GM10266 (cell line): ENCODE measurements around the gene MIPEP.

Source experiments
- DNase-seq: peaks from one replicate; pipeline ENCODE4 v3.0.0; 2012; ENCODE audit errors: extremely low spot score
- CTCF ChIP-seq: IDR thresholded peaks from 2 replicates; pipeline ENCODE4 v1.5.1; 2012; ENCODE audit warnings: mild to moderate bottlenecking, low read depth; ENCODE audit not compliant: control insufficient read depth, insufficient read depth; ENCODE audit errors: missing control alignments

The MIPEP gene

DNA sequence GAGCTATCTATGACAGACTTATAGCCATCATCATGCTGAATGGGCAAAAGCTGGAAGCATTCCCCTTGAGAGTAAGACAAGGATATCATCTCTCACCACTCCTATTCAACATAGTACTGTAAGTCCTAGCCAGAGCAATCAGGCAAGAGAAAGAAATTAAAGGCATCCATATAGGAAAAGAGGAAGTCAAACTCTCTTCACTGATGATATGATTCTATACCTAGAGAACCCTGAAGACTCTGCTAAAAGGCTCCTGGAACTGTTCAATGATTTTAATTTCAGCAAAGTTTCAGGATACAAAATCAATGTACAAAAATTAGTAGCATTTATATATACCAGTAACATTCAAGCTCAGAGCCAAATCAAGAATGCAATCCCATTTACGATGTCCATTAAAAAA lies 29.8 kb upstream of the MIPEP start:
- TF ChIP-seq CTCF: no peak
- DNase-seq: no peak

- no peak for DNase-seq
Measured at GRCh38 chr13:23918208-23918607, 29.0 kb upstream of the MIPEP start.

GRCh38 chr13:23915308-23915707 lies 26.1 kb upstream of the MIPEP start:
- DNase-seq: no peak
- TF ChIP-seq CTCF: no peak

More at GRCh38 chr13:23918208-23918607, 29.0 kb upstream of the MIPEP start:
- TF ChIP-seq CTCF: no peak

- no peak for TF ChIP-seq CTCF
- DNase-seq: no peak
Measured at GRCh38 chr13:23912469-23912868, 23.3 kb upstream of the MIPEP start.

GRCh38 chr13:23909606-23910005 lies 20.4 kb upstream of the MIPEP start:
- no peak for TF ChIP-seq CTCF
- no peak for DNase-seq

GRCh38 chr13:23905766-23906165 lies 16.6 kb upstream of the MIPEP start:
- no peak for DNase-seq
- TF ChIP-seq CTCF: no peak

DNA sequence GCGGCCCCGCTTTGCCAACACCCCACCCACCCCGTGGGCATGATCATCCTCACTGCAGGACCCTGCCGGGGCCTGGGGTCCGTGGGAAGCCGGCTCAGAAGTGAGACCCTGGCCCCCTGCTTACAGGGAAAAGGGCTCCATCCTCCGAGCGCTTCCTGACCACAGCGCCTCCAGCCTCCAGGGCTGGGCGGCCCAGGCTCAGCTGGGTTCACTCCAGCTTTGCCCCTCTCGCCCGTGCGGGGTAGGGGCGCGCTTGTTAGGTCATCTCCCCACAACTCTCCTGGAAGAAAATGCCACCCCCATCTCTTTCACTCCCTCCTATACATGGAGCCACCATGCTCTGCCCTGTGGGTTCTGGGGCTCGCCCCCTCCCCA lies 14.7 kb upstream of the MIPEP start:
- TF ChIP-seq CTCF: no peak
- DNase-seq: no peak
